ENCODE measurements around the gene FAM83B.
"Not testable (repeated sequence)": the region's sequence is repeated elsewhere in the genome, so short reads cannot be mapped to it uniquely, and the experiment has no call there.

The FAM83B gene

DNA sequence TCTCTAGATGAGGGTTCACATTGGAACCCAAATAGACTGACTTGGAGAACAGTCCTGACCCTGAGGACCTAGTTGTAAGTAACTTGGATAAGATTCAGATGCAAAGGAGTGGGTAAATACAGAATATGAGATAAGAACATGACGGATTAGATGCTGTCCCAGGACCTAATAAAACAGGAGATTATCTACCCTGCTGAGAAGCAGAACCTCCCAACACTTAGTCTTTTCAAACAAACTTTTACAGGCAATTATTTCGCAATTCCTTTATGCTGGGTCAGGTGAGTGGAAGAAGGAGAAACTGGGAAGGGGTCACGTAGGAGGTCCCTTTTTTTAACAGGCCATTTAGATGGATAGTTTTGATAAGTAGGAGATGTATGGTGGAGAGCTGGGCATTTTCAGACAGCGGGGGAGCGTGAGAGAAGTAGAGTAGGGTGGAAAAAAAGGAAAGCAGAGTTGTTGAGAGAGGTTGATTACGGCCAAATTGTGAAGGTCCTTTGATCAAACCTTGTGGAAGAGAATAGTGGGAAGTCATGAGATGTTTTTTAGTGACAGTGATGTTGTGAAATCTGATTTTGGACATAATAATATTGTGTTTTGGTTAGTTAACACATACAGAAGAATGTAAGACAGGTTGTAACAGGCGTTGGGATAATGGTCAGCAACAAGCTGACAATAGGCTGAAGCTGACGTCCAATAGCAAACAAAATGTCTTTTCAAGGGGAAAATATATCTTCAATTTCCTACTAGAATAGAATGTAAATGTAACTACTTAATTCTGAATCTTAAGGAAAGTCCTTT is 32.8 kb downstream of the FAM83B start:
- Histone ChIP-seq H3K27me3 (ENCODE audit: low read depth, low read length) (no peaks in the 10 kb centered on the region), H3K9me3 (ENCODE audit: control insufficient read depth in 1 of 2, low read length in 2 of 2) (no peaks in the 10 kb centered on the region), H3K4me1 (ENCODE audit: control insufficient read depth in 1 of 2, insufficient read depth in 2 of 2, low read length in 2 of 2) (no peaks in the 10 kb centered on the region), H3K27ac (ENCODE audit: low read length) (no peak overlapping the region), H3K4me3 (ENCODE audit: low read depth in 1 of 2, low read length in 2 of 2) (no peak overlapping the region), H3K36me3 (ENCODE audit: control insufficient read depth in 1 of 2, insufficient read depth in 2 of 2, low read length in 2 of 2) (no peaks in the 10 kb centered on the region)

GRCh38 chr6:54881067-54881730 is 34.6 kb downstream of the FAM83B start:
- Histone ChIP-seq H3K36me3 (ENCODE audit: control insufficient read depth in 1 of 2, insufficient read depth in 2 of 2, low read length in 2 of 2) (no peaks in the 10 kb centered on the region), H3K27me3 (ENCODE audit: low read depth, low read length) (no peaks in the 10 kb centered on the region), H3K27ac (ENCODE audit: low read length) (no peak overlapping the region), H3K4me1 (ENCODE audit: control insufficient read depth in 1 of 2, insufficient read depth in 2 of 2, low read length in 2 of 2) (no peaks in the 10 kb centered on the region), H3K4me3 (ENCODE audit: low read depth in 1 of 2, low read length in 2 of 2) (no peak overlapping the region), H3K9me3 (ENCODE audit: control insufficient read depth in 1 of 2, low read length in 2 of 2) (no peaks in the 10 kb centered on the region)

GRCh38 chr6:54881891-54882290 is 35.3 kb downstream of the FAM83B start:
- H3K27ac ChIP-seq (ENCODE audit: low read length); H3K36me3 ChIP-seq (ENCODE audit: control insufficient read depth in 1 of 2, insufficient read depth in 2 of 2, low read length in 2 of 2); H3K27me3 ChIP-seq (ENCODE audit: low read depth, low read length); H3K9me3 ChIP-seq (ENCODE audit: control insufficient read depth in 1 of 2, low read length in 2 of 2); H3K4me3 ChIP-seq (ENCODE audit: low read depth in 1 of 2, low read length in 2 of 2); H3K4me1 ChIP-seq (ENCODE audit: control insufficient read depth in 1 of 2, insufficient read depth in 2 of 2, low read length in 2 of 2): not testable (repeated sequence)

GRCh38 chr6:54886932-54887584 is 40.5 kb downstream of the FAM83B start:
- Histone ChIP-seq H3K4me3 (ENCODE audit: low read depth in 1 of 2, low read length in 2 of 2) (no peak overlapping the region), H3K27ac (ENCODE audit: low read length) (no peak overlapping the region), H3K4me1 (ENCODE audit: control insufficient read depth in 1 of 2, insufficient read depth in 2 of 2, low read length in 2 of 2) (no peaks in the 10 kb centered on the region), H3K27me3 (ENCODE audit: low read depth, low read length) (no peaks in the 10 kb centered on the region), H3K36me3 (ENCODE audit: control insufficient read depth in 1 of 2, insufficient read depth in 2 of 2, low read length in 2 of 2) (no peaks in the 10 kb centered on the region), H3K9me3 (ENCODE audit: control insufficient read depth in 1 of 2, low read length in 2 of 2) (no peaks in the 10 kb centered on the region)

DNA sequence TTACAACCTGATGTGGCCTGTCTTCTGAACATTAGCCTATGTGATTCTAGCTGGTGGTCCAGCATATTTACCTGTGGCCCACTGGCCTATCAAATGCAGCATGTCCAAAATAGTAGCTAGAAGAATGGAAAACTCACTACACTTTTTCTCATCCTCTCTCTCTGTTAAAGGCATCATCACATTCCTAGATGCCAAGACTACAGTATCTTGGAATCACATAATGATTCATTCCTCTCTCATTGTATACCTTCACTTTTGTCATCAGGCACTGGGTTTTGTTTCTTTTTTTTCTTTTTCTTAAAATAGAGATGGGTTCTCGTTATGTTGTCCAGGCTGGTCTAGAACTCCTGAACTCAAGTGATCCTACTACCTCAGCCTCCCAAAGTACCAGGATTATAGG is 45.0 kb downstream of the FAM83B start:
- no peaks in the 10 kb centered on the region for H3K27me3 ChIP-seq (ENCODE audit: low read depth, low read length)
- H3K27ac ChIP-seq (ENCODE audit: low read length), result no peak overlapping the region
- no peaks in the 10 kb centered on the region for H3K4me1 ChIP-seq (ENCODE audit: control insufficient read depth in 1 of 2, insufficient read depth in 2 of 2, low read length in 2 of 2)
- no peaks in the 10 kb centered on the region for H3K36me3 ChIP-seq (ENCODE audit: control insufficient read depth in 1 of 2, insufficient read depth in 2 of 2, low read length in 2 of 2)
- H3K9me3 ChIP-seq (ENCODE audit: control insufficient read depth in 1 of 2, low read length in 2 of 2), result no peaks in the 10 kb centered on the region
- no peak overlapping the region for H3K4me3 ChIP-seq (ENCODE audit: low read depth in 1 of 2, low read length in 2 of 2)

DNA sequence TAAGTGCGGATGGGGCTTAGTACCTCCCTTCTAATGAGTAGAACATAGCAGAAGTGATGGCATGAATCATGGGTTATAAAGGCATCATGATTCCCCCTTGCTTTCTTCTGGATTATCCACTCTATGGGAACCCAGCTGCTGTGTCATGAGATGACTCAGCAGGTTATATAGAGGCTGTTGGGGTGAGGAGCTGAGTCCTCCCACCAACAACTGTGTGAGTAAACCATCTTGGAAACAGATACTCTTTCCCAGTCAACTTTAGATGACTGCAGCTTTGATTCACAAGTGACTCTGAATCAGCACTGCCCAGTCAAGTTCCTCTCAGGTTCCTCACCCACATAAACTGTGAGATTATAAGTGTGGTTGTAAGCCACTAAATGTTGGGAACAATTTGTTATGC is 46.3 kb downstream of the FAM83B start:
- H3K4me3 ChIP-seq (ENCODE audit: low read depth in 1 of 2, low read length in 2 of 2), result no peak overlapping the region
- no peaks in the 10 kb centered on the region for H3K36me3 ChIP-seq (ENCODE audit: control insufficient read depth in 1 of 2, insufficient read depth in 2 of 2, low read length in 2 of 2)
- H3K27me3 ChIP-seq (ENCODE audit: low read depth, low read length), result no peaks in the 10 kb centered on the region
- no peak overlapping the region for H3K27ac ChIP-seq (ENCODE audit: low read length)
- no peaks in the 10 kb centered on the region for H3K4me1 ChIP-seq (ENCODE audit: control insufficient read depth in 1 of 2, insufficient read depth in 2 of 2, low read length in 2 of 2)
- H3K9me3 ChIP-seq (ENCODE audit: control insufficient read depth in 1 of 2, low read length in 2 of 2), result no peaks in the 10 kb centered on the region

GRCh38 chr6:54893818-54894217 is 47.2 kb downstream of the FAM83B start:
- Histone ChIP-seq H3K27ac (ENCODE audit: low read length) (no peak overlapping the region), H3K36me3 (ENCODE audit: control insufficient read depth in 1 of 2, insufficient read depth in 2 of 2, low read length in 2 of 2) (no peaks in the 10 kb centered on the region), H3K4me3 (ENCODE audit: low read depth in 1 of 2, low read length in 2 of 2) (no peak overlapping the region), H3K4me1 (ENCODE audit: control insufficient read depth in 1 of 2, insufficient read depth in 2 of 2, low read length in 2 of 2) (no peaks in the 10 kb centered on the region), H3K27me3 (ENCODE audit: low read depth, low read length) (no peaks in the 10 kb centered on the region), H3K9me3 (ENCODE audit: control insufficient read depth in 1 of 2, low read length in 2 of 2) (no peaks in the 10 kb centered on the region)

DNA sequence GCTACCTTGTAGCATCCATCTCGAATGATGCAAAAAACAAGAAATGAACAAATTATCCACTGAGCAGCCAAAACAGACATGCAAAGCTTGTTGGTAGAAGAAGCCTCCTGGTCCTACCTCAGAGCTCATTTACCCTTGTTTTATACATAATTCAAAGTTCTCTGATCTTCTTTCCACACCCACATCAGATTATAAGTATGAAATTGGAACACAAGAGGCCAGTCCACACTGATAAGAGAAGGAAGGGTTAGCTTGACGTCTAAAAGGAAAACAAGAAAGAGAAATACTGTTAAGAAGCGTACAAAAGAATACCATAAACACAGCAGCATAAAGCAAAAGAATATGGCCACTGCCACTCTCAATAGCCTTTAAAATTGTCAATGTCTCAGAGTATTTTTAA is 49.7 kb downstream of the FAM83B start:
- H3K27ac ChIP-seq (ENCODE audit: low read length), result no peak overlapping the region
- H3K4me3 ChIP-seq (ENCODE audit: low read depth in 1 of 2, low read length in 2 of 2), result no peak overlapping the region
- no peaks in the 10 kb centered on the region for H3K36me3 ChIP-seq (ENCODE audit: control insufficient read depth in 1 of 2, insufficient read depth in 2 of 2, low read length in 2 of 2)
- no peaks in the 10 kb centered on the region for H3K9me3 ChIP-seq (ENCODE audit: control insufficient read depth in 1 of 2, low read length in 2 of 2)
- H3K27me3 ChIP-seq (ENCODE audit: low read depth, low read length), result no peaks in the 10 kb centered on the region
- H3K4me1 ChIP-seq (ENCODE audit: control insufficient read depth in 1 of 2, insufficient read depth in 2 of 2, low read length in 2 of 2), result no peaks in the 10 kb centered on the region

DNA sequence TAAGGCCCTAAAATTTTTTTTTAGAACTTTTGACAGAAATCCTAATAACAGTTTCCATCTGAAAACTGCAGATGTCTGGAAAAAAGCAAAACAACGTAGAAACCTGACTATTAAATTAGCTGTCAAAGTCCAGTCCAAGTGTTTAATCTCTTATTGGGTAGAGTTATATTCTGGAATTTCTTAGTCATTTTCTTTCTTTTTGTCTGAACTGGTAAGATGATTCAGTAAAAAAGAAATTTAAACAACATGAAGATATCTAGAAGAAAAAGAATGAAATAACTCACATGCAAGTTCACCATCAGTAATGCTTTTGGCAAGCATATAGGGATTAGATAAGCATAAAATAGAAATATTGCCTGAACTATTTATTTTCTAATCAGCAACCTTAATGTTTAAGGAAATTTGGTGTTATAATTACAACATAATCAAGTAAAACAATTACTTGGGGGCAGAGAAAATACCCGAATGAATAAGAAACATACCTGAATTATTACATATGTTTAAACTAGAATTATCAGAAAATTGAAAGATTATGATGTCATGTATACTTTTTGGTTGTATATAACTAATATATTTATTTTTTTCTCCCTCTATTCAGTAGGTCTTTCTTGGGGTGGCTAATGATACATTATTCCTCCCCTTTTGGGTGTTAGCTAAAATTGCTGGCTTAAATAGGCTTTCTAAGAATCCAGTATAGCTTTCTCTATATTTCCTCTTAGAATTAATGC is 51.1 kb downstream of the FAM83B start:
- Histone ChIP-seq H3K9me3 (ENCODE audit: control insufficient read depth in 1 of 2, low read length in 2 of 2) (no peaks in the 10 kb centered on the region), H3K27me3 (ENCODE audit: low read depth, low read length) (no peaks in the 10 kb centered on the region), H3K4me3 (ENCODE audit: low read depth in 1 of 2, low read length in 2 of 2) (no peak overlapping the region), H3K36me3 (ENCODE audit: control insufficient read depth in 1 of 2, insufficient read depth in 2 of 2, low read length in 2 of 2) (no peaks in the 10 kb centered on the region), H3K4me1 (ENCODE audit: control insufficient read depth in 1 of 2, insufficient read depth in 2 of 2, low read length in 2 of 2) (no peaks in the 10 kb centered on the region), H3K27ac (ENCODE audit: low read length) (no peak overlapping the region)

- no peak overlapping the region for H3K4me3 ChIP-seq (ENCODE audit: low read depth in 1 of 2, low read length in 2 of 2)
- no peaks in the 10 kb centered on the region for H3K9me3 ChIP-seq (ENCODE audit: control insufficient read depth in 1 of 2, low read length in 2 of 2)
- no peak overlapping the region for H3K27ac ChIP-seq (ENCODE audit: low read length)
- H3K27me3 ChIP-seq (ENCODE audit: low read depth, low read length), result no peaks in the 10 kb centered on the region
- H3K36me3 ChIP-seq (ENCODE audit: control insufficient read depth in 1 of 2, insufficient read depth in 2 of 2, low read length in 2 of 2), result no peaks in the 10 kb centered on the region
- no peaks in the 10 kb centered on the region for H3K4me1 ChIP-seq (ENCODE audit: control insufficient read depth in 1 of 2, insufficient read depth in 2 of 2, low read length in 2 of 2)
Measured at GRCh38 chr6:54898767-54899166, 52.2 kb downstream of the FAM83B start.

- Histone ChIP-seq H3K9me3 (ENCODE audit: control insufficient read depth in 1 of 2, low read length in 2 of 2) (no peaks in the 10 kb centered on the region), H3K4me1 (ENCODE audit: control insufficient read depth in 1 of 2, insufficient read depth in 2 of 2, low read length in 2 of 2) (no peaks in the 10 kb centered on the region), H3K4me3 (ENCODE audit: low read depth in 1 of 2, low read length in 2 of 2) (no peak overlapping the region), H3K27me3 (ENCODE audit: low read depth, low read length) (no peaks in the 10 kb centered on the region), H3K36me3 (ENCODE audit: control insufficient read depth in 1 of 2, insufficient read depth in 2 of 2, low read length in 2 of 2) (no peaks in the 10 kb centered on the region), H3K27ac (ENCODE audit: low read length) (no peak overlapping the region)
Measured at GRCh38 chr6:54899442-54899841, 52.9 kb downstream of the FAM83B start.

All from muscle layer of duodenum (tissue), 2 donors.